GM10266 (cell line): ENCODE data around the gene SET.

Source experiments
- DNase-seq: peaks from one replicate; pipeline ENCODE4 v3.0.0; 2012; ENCODE audit errors: extremely low spot score
- TF ChIP-seq, protein P1 (sequence below): IDR thresholded peaks from 2 replicates; pipeline ENCODE4 v1.5.1; 2012; ENCODE audit warnings: mild to moderate bottlenecking, low read depth; ENCODE audit not compliant: control insufficient read depth, insufficient read depth; ENCODE audit errors: missing control alignments

Gene SET

DNA sequence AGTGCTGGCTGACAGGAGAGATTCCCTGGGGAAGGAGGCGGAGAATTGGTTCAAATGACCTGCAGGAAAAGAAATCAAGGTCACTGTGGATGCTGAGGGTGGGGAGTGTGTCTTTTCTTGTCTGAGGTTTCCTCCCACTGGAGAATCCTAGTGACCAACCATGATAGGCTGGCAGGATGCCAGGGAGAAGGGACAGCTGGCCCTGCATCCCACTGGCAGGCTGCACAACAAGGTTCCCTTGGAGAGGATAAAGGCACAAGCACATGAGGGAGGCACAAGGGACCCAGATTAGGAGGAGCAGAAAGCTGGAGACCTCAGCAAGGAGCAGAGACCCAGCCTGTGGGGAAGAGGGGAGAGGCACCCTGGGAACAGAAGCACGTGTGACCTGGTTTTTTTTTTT, 46.4 kb downstream of the SET start:
- no peak for DNase-seq
- TF ChIP-seq, protein P1, sequence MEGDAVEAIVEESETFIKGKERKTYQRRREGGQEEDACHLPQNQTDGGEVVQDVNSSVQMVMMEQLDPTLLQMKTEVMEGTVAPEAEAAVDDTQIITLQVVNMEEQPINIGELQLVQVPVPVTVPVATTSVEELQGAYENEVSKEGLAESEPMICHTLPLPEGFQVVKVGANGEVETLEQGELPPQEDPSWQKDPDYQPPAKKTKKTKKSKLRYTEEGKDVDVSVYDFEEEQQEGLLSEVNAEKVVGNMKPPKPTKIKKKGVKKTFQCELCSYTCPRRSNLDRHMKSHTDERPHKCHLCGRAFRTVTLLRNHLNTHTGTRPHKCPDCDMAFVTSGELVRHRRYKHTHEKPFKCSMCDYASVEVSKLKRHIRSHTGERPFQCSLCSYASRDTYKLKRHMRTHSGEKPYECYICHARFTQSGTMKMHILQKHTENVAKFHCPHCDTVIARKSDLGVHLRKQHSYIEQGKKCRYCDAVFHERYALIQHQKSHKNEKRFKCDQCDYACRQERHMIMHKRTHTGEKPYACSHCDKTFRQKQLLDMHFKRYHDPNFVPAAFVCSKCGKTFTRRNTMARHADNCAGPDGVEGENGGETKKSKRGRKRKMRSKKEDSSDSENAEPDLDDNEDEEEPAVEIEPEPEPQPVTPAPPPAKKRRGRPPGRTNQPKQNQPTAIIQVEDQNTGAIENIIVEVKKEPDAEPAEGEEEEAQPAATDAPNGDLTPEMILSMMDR, result no peak

DNA sequence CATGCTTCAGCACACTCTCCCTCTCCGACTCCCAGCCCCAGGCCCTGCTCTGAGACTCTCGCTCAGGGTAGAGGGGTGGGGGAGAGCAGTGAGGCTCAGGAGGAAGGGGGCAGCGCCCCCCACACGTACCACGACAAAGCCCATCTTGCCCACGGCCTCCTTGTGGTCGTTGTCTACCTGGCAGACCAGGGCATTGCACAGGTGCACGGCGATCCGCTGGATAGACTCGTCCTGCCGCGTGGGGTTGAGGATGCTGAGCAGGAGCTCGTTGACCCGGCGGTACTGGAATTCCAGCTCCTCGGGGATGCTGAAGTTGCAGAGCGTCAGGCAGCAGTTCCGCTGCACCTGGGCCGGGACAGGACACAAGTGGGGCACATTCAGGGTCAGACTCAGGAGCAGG, 53.4 kb downstream of the SET start:
- no peak for DNase-seq
- TF ChIP-seq, protein P1, result no peak

DNA sequence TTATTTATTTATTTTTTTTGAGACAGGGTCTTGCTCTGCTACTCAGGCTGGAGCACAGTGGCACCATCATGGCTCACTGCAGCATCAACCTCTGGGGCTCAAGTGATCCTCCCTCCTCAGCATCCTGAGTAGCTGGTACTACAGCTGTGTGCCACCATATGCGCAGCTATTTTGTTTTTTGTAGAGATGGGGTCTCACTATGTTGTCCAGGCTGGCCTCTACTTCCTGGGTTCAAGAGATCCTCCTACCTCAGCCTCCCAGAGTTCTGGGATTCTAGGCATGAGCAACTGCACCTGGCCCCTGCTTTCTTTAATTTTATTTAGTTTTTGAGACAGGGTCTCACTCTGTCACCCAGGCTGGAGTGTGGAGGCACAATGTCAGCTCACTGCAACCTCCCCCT, 54.4 kb downstream of the SET start:
- TF ChIP-seq, protein P1, result no peak
- no peak for DNase-seq
